B cell (primary cell): ENCODE measurements around the gene REPS2.

ENCODE experiments used
- CTCF ChIP-seq: fragments of 200-600 bp; IDR thresholded peaks from one replicate; pipeline ENCODE4 v1.8.0; 2022; ENCODE audit warnings: antibody characterized with exemption, mild to moderate bottlenecking
- EZH2 ChIP-seq: IDR thresholded peaks from 2 replicates; pipeline ENCODE4 v1.6.1; 2012; ENCODE audit warnings: borderline replicate concordance, low read depth, mild to moderate bottlenecking, moderate library complexity, low read length; ENCODE audit not compliant: insufficient read depth, poor library complexity, severe bottlenecking

GRCh38 chrX:16946971-16947562 is 609 bp downstream of the REPS2 start:
- TF ChIP-seq CTCF: no peak
- no peak for TF ChIP-seq EZH2
